SK-N-SH (cell line): Measurements from ENCODE around the gene CDX2.

Source experiments
- CHD2 ChIP-seq: fragments of 150-350 bp; IDR thresholded peaks from 2 replicates; pipeline ENCODE4 v1.6.1; 2018; ENCODE audit warnings: low read length; ENCODE audit not compliant: partially characterized antibody
- EP300 ChIP-seq, 2 experiments: IDR thresholded peaks; 2 replicates each; pipeline versions ENCODE4 v1.4.0 to v1.6.1; 2012; ENCODE audit warnings: borderline replicate concordance in 1 of 2, low read depth in 1 of 2, low read length in 1 of 2
- FOXM1 ChIP-seq: IDR thresholded peaks from 2 replicates; pipeline ENCODE4 v1.4.0; 2012; ENCODE audit warnings: low read depth, mild to moderate bottlenecking
- GABPA ChIP-seq: IDR thresholded peaks from 2 replicates; pipeline ENCODE4 v1.4.0; 2012; ENCODE audit warnings: low read depth, mild to moderate bottlenecking
- MAX ChIP-seq: IDR thresholded peaks from 2 replicates; pipeline ENCODE4 v1.4.0; 2012; ENCODE audit warnings: low read depth
- POLR2AphosphoS5 ChIP-seq: IDR thresholded peaks from 2 replicates; pipeline ENCODE4 v1.6.1; 2012; ENCODE audit warnings: low read depth, low read length
- RAD21 ChIP-seq: IDR thresholded peaks from 2 replicates; pipeline ENCODE4 v1.6.1; 2012; ENCODE audit warnings: mild to moderate bottlenecking, low read length
- REST ChIP-seq: IDR thresholded peaks from 2 replicates; pipeline ENCODE4 v1.6.1; 2012; ENCODE audit warnings: mild to moderate bottlenecking, low read depth, low read length, moderate library complexity
- RFX5 ChIP-seq: IDR thresholded peaks from 2 replicates; pipeline ENCODE4 v1.6.1; 2012; ENCODE audit warnings: mild to moderate bottlenecking, improper control_type of control experiment, low read length
- TAF1 ChIP-seq: IDR thresholded peaks from 2 replicates; pipeline ENCODE4 v1.6.1; 2012; ENCODE audit warnings: low read depth, mild to moderate bottlenecking, low read length, moderate library complexity, borderline replicate concordance
- TF ChIP-seq, protein P1 (sequence below): fragments of 200-600 bp; sonication (generic); IDR thresholded peaks from 2 replicates; pipeline ENCODE4 v1.6.1; 2017; ENCODE audit warnings: antibody characterized with exemption, mild to moderate bottlenecking, moderate library complexity

DNA sequence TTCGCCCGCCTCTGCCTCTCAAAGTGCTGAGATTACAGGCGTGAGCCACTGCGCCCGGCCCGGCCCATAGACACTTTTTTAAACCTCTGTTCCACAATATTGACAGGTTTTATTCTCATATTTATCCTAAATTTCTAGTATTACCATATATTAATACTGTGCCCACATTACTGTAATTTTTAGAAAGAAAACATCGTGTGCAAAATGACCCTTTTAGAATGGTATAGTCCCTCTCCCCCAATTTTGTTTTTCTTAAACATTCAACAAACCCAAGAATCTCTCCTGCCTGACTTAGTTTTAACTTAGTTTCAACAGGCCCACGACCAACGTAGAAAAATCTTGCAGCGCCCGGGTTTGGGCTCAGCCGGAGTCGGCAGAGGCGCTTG is 9.1 kb downstream of the CDX2 start:
- TF ChIP-seq RFX5 (no peak), POLR2AphosphoS5 (no peak), GABPA (no peak), EP300 (IDR thresholded peaks at IDR 0.05; ENCODE audit: borderline replicate concordance in 1 of 2, low read depth in 1 of 2, low read length in 1 of 2) (no peak), FOXM1 (no peak), MAX (no peak), RAD21 (no peak), TAF1 (no peak), CHD2 (no peak), REST (no peak)
- TF ChIP-seq, protein P1, sequence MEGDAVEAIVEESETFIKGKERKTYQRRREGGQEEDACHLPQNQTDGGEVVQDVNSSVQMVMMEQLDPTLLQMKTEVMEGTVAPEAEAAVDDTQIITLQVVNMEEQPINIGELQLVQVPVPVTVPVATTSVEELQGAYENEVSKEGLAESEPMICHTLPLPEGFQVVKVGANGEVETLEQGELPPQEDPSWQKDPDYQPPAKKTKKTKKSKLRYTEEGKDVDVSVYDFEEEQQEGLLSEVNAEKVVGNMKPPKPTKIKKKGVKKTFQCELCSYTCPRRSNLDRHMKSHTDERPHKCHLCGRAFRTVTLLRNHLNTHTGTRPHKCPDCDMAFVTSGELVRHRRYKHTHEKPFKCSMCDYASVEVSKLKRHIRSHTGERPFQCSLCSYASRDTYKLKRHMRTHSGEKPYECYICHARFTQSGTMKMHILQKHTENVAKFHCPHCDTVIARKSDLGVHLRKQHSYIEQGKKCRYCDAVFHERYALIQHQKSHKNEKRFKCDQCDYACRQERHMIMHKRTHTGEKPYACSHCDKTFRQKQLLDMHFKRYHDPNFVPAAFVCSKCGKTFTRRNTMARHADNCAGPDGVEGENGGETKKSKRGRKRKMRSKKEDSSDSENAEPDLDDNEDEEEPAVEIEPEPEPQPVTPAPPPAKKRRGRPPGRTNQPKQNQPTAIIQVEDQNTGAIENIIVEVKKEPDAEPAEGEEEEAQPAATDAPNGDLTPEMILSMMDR: no peak
